ENCODE measurements around the gene RAB5IF. TPM values are rescaled to one million over a fixed set of nuclear protein-coding genes. Genes with fewer than 3 reads are reported as not detected.

The RAB5IF gene, protein sequence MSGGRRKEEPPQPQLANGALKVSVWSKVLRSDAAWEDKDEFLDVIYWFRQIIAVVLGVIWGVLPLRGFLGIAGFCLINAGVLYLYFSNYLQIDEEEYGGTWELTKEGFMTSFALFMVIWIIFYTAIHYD
- 81.1 and 113 TPM in 2 replicates for total RNA-seq

GRCh38 chr20:36605399-36606157 lies at the start of gene RAB5IF:
Gene RAB5IF (plus strand): TSS chr20:36605779. CDS start chr20:36605952, 173 bp downstream.

GRCh38 chr20:36573103-36573797 lies 32.3 kb upstream of the RAB5IF start, which contains the start of gene TGIF2:
Gene TGIF2 (plus strand): TSS chr20:36573597. CDS start chr20:36578775, 5,178 bp downstream.

GRCh38 chr20:36645998-36646397 lies 40.4 kb downstream of the RAB5IF start, which contains the start of gene SLA2:
Gene SLA2 (minus strand): TSS chr20:36646196. CDS start chr20:36641335, 4,861 bp downstream.

Other genes with a start within 250 kb of the RAB5IF start
- gene MYL9, start 64.3 kb upstream of the RAB5IF start, total RNA-seq, result 31.4 and 150 TPM in 2 replicates
- gene TGIF2, start 32.2 kb upstream of the RAB5IF start, total RNA-seq, result 12.8 and 17.0 TPM in 2 replicates
- gene SLA2, start 40.4 kb downstream of the RAB5IF start, total RNA-seq, result not detected in 2 replicates
- 16.9 and 34.2 TPM in 2 replicates for gene NDRG3, start 140.3 kb downstream of the RAB5IF start, total RNA-seq
- 12.2 and 17.8 TPM in 2 replicates for gene DSN1, start 168.0 kb downstream of the RAB5IF start, total RNA-seq